HCT116 (cell line): ENCODE data around the gene SNUPN.

Experiments used
- CEBPB ChIP-seq: IDR thresholded peaks from 2 replicates; pipeline ENCODE4 v1.6.1; 2012; ENCODE audit warnings: low read depth
- JUND ChIP-seq: IDR thresholded peaks from 2 replicates; pipeline ENCODE4 v1.6.1; 2012
- POLR2A ChIP-seq: IDR thresholded peaks from 2 replicates; pipeline ENCODE4 v1.7.0; 2011; ENCODE audit warnings: borderline replicate concordance; ENCODE audit not compliant: insufficient read depth, insufficient read length; ENCODE audit errors: extremely low read depth
- RAD21 ChIP-seq: IDR thresholded peaks from 2 replicates; pipeline ENCODE4 v1.6.1; 2012; ENCODE audit warnings: low read depth, mild to moderate bottlenecking
- ZFX ChIP-seq: fragments of 450-650 bp; IDR thresholded peaks from 2 replicates; pipeline ENCODE4 v1.6.1; 2017
- ZNF274 ChIP-seq: fragments of 200-500 bp; sonication (Bioruptor generic); IDR thresholded peaks from 2 replicates; pipeline ENCODE4 v1.6.1; 2014; ENCODE audit warnings: mild to moderate bottlenecking, low read depth, low read length, inconsistent platforms
- TF ChIP-seq, protein P1 (sequence below), 3 experiments: fragments of 200-600 bp in 1 of 3; sonication (generic) in 1 of 3; IDR thresholded peaks in 2 of 3; conservative IDR thresholded peaks in 1 of 3; 2 replicates each; pipeline ENCODE4 v1.5.1; 2012 to 2017; ENCODE audit warnings: low read depth in 2 of 3, low read length in 2 of 3, antibody characterized with exemption in 1 of 3, borderline replicate concordance in 1 of 3, control low read depth in 1 of 3, mild to moderate bottlenecking in 1 of 3, mixed read lengths in 1 of 3, mixed run types in 1 of 3, moderate library complexity in 1 of 3; ENCODE audit not compliant: insufficient read depth in 1 of 3
- TF ChIP-seq, protein P2 (sequence below): IDR thresholded peaks from 2 replicates; pipeline ENCODE4 v1.6.1; 2012
- TF ChIP-seq, protein P3 (sequence below): IDR thresholded peaks from 2 replicates; pipeline ENCODE4 v1.6.1; 2012; ENCODE audit warnings: low read depth
- TF ChIP-seq, protein P4 (sequence below): IDR thresholded peaks from 2 replicates; pipeline ENCODE4 v1.6.1; 2011; ENCODE audit warnings: mild to moderate bottlenecking, low read length, moderate library complexity; ENCODE audit not compliant: insufficient replicate concordance; ENCODE audit errors: extremely low read depth
- TF ChIP-seq, protein P5 (sequence below): IDR thresholded peaks from 2 replicates; pipeline ENCODE4 v1.6.1; 2012

DNA sequence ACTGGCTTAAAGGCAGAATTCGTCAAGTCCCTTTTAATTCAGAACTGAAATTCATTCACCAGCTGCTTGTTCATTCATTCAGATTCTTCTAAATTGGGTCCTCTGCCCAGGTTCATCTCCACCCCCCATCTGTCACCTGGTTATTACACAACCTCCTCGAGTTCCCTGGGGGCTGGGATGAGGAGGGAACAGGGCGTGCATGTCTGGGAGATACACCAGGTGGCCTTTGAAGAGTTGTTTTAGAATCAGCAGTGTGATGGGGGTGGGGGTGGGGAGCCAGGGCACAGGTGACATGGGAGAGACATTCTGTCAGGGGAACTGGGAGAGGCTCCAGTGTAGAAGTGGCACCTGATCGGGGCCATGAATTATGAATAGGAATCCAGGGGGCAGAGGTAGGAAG lies 30.4 kb upstream of the SNUPN start:
- TF ChIP-seq POLR2A (no peak), RAD21 (no peak), ZFX (no peak), CEBPB (no peak), JUND (no peak), ZNF274 (no peak)
- TF ChIP-seq, protein P1, sequence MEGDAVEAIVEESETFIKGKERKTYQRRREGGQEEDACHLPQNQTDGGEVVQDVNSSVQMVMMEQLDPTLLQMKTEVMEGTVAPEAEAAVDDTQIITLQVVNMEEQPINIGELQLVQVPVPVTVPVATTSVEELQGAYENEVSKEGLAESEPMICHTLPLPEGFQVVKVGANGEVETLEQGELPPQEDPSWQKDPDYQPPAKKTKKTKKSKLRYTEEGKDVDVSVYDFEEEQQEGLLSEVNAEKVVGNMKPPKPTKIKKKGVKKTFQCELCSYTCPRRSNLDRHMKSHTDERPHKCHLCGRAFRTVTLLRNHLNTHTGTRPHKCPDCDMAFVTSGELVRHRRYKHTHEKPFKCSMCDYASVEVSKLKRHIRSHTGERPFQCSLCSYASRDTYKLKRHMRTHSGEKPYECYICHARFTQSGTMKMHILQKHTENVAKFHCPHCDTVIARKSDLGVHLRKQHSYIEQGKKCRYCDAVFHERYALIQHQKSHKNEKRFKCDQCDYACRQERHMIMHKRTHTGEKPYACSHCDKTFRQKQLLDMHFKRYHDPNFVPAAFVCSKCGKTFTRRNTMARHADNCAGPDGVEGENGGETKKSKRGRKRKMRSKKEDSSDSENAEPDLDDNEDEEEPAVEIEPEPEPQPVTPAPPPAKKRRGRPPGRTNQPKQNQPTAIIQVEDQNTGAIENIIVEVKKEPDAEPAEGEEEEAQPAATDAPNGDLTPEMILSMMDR (IDR thresholded peaks at IDR 0.05 in 2 of 3, conservative IDR thresholded peaks at IDR 0.05 in 1 of 3; ENCODE audit: borderline replicate concordance in 1 of 3, insufficient read depth in 1 of 3, low read depth in 2 of 3, low read length in 2 of 3) = no peak
- TF ChIP-seq, protein P2, sequence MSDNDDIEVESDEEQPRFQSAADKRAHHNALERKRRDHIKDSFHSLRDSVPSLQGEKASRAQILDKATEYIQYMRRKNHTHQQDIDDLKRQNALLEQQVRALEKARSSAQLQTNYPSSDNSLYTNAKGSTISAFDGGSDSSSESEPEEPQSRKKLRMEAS = no peak
- TF ChIP-seq, protein P3, sequence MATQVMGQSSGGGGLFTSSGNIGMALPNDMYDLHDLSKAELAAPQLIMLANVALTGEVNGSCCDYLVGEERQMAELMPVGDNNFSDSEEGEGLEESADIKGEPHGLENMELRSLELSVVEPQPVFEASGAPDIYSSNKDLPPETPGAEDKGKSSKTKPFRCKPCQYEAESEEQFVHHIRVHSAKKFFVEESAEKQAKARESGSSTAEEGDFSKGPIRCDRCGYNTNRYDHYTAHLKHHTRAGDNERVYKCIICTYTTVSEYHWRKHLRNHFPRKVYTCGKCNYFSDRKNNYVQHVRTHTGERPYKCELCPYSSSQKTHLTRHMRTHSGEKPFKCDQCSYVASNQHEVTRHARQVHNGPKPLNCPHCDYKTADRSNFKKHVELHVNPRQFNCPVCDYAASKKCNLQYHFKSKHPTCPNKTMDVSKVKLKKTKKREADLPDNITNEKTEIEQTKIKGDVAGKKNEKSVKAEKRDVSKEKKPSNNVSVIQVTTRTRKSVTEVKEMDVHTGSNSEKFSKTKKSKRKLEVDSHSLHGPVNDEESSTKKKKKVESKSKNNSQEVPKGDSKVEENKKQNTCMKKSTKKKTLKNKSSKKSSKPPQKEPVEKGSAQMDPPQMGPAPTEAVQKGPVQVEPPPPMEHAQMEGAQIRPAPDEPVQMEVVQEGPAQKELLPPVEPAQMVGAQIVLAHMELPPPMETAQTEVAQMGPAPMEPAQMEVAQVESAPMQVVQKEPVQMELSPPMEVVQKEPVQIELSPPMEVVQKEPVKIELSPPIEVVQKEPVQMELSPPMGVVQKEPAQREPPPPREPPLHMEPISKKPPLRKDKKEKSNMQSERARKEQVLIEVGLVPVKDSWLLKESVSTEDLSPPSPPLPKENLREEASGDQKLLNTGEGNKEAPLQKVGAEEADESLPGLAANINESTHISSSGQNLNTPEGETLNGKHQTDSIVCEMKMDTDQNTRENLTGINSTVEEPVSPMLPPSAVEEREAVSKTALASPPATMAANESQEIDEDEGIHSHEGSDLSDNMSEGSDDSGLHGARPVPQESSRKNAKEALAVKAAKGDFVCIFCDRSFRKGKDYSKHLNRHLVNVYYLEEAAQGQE = no peak
- TF ChIP-seq, protein P4, sequence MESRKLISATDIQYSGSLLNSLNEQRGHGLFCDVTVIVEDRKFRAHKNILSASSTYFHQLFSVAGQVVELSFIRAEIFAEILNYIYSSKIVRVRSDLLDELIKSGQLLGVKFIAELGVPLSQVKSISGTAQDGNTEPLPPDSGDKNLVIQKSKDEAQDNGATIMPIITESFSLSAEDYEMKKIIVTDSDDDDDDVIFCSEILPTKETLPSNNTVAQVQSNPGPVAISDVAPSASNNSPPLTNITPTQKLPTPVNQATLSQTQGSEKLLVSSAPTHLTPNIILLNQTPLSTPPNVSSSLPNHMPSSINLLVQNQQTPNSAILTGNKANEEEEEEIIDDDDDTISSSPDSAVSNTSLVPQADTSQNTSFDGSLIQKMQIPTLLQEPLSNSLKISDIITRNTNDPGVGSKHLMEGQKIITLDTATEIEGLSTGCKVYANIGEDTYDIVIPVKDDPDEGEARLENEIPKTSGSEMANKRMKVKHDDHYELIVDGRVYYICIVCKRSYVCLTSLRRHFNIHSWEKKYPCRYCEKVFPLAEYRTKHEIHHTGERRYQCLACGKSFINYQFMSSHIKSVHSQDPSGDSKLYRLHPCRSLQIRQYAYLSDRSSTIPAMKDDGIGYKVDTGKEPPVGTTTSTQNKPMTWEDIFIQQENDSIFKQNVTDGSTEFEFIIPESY = no peak
- TF ChIP-seq, protein P5, sequence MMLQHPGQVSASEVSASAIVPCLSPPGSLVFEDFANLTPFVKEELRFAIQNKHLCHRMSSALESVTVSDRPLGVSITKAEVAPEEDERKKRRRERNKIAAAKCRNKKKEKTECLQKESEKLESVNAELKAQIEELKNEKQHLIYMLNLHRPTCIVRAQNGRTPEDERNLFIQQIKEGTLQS = no peak
